ACC112 (cell line): Measurements from ENCODE around the gene IL26.

Source experiments
- H2AFZ ChIP-seq: fragments of 200-600 bp; sonication (generic); one replicate; pipeline ENCODE4 v1.6.0; 2017; ENCODE audit warnings: antibody characterized with exemption, low read length; ENCODE audit not compliant: unreplicated experiment
- H3K27ac ChIP-seq: fragments of 200-600 bp; sonication (generic); 2 replicates; pipeline ENCODE4 v1.5.1; 2014; ENCODE audit warnings: low read depth, mild to moderate bottlenecking, antibody characterized with exemption, low read length, moderate library complexity
- H3K27me3 ChIP-seq: fragments of 200-600 bp; sonication (generic); 2 replicates; pipeline ENCODE4 v1.6.1; 2014; ENCODE audit warnings: mild to moderate bottlenecking, antibody characterized with exemption, low read length, moderate library complexity, mixed read lengths; ENCODE audit not compliant: insufficient read depth
- H3K36me3 ChIP-seq: fragments of 200-600 bp; sonication (generic); 2 replicates; pipeline ENCODE4 v1.6.1; 2016; ENCODE audit warnings: mild to moderate bottlenecking, antibody characterized with exemption, low read length, moderate library complexity, mixed read lengths; ENCODE audit not compliant: insufficient read depth
- H3K4me1 ChIP-seq: fragments of 200-600 bp; sonication (generic); one replicate; pipeline ENCODE4 v1.6.1; 2016; ENCODE audit warnings: low read length, mixed read lengths; ENCODE audit not compliant: insufficient read depth, unreplicated experiment, control insufficient read depth
- H3K4me3 ChIP-seq: fragments of 200-600 bp; sonication (generic); 2 replicates; pipeline ENCODE4 v1.5.1; 2014; ENCODE audit warnings: mild to moderate bottlenecking, low read depth, low read length
- H3K79me2 ChIP-seq: fragments of 200-600 bp; sonication (generic); one replicate; pipeline ENCODE4 v1.6.0; 2016; ENCODE audit warnings: low read length; ENCODE audit not compliant: control insufficient read depth, unreplicated experiment, insufficient read depth

Gene IL26

DNA sequence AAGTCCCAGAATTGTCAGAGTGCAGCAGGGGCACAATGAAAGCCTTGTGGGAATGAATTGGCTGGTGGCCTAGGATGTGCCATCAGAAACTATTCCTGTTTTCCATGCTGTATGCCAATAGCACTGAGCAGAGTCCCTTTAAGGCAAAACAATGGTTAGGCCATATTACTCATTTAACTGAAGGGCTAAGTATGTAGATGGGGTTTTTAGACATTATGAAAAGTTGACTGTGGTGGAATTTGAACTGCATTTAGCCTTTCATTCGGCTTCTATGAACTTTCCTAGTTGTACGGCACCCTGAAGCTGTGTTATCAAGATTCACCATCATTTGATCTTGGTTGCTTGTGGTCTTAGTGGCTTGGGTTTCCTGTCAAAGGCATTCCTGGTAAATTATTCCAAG lies 24.8 kb downstream of the IL26 start:
- no peaks in the 10 kb centered on the region for H3K36me3 ChIP-seq
- H2AFZ ChIP-seq, result no peak overlapping the region
- H3K27me3 ChIP-seq, result peaks cover 19% of the 10 kb centered on the region
- H3K4me3 ChIP-seq, result no peak overlapping the region
- no peaks in the 10 kb centered on the region for H3K4me1 ChIP-seq
- no peak overlapping the region for H3K27ac ChIP-seq
- H3K79me2 ChIP-seq, result no peaks in the 10 kb centered on the region

DNA sequence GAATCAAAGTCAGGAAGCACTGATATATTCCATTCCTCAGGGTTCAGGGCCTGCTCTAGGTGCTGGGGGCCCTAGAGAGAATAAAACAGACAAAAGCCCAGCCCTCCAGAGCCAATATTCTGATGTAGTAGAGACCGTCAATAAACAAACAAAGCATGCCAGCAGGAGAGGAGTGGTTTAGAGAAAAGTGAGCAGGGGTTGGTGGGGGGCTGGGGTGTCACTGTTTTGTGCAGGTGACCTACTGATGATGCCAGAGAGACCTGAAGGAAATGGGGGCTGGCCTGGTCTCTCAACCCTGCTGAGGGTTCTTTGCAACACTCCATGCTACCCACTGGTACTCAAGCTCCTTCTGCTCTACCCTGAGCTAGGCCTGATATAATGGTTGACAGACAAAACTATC lies 26.5 kb downstream of the IL26 start:
- Histone ChIP-seq H3K36me3 (no peaks in the 10 kb centered on the region), H3K4me1 (no peaks in the 10 kb centered on the region), H3K79me2 (no peaks in the 10 kb centered on the region), H2AFZ (no peak overlapping the region), H3K27me3 (peaks cover 21% of the 10 kb centered on the region), H3K27ac (no peak overlapping the region), H3K4me3 (no peak overlapping the region)

DNA sequence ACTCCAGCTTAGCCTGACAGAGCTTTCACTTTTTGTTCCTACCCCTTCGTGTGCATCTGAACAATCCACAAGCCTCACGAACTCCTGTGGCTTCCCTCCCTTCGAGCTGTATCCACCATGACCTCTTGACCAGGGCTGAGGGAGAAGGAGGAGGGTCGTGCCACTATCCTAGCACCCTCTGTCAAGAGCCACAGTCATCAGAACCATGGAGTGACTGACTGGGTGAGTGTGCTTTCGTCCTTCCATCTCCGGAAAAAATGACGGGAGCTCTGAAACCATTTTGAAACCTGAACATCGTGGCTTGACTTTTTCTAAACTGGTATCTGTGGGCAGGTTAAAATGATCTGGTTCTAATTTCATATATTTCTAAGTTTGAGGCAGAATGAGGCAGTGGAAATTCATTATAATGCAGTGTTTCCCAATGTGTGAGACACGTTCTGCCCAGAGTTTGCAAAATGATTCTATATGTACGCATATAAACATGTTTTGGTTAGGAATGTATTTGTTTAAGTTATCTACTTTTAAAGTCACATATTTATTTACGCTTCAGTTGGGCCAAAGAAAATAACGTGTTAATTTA lies 27.0 kb downstream of the IL26 start:
- no peaks in the 10 kb centered on the region for H3K79me2 ChIP-seq
- no peak overlapping the region for H3K4me3 ChIP-seq
- no peak overlapping the region for H3K27ac ChIP-seq
- H3K36me3 ChIP-seq, result no peaks in the 10 kb centered on the region
- no peak overlapping the region for H2AFZ ChIP-seq
- peaks cover 21% of the 10 kb centered on the region for H3K27me3 ChIP-seq
- no peaks in the 10 kb centered on the region for H3K4me1 ChIP-seq

DNA sequence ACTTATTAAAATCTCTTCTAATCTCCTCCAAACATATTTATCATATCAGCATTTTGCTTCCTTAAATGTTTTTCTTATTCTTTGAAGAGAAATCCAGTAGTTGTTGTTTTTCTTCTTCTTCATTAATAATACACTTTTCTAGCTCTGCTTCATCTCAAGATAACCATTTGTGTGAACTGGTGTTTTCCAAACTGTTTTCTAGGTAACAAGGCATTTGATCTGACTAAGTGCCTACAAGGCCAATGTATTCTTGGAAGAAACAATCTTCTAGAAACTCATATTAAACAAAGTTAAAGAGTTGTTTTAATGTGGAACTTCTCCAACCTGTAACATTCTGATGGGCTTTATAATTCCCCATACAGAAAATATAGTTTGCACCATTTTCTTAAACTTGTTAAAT lies 35.3 kb downstream of the IL26 start:
- H3K27ac ChIP-seq, result no peak overlapping the region
- H3K4me1 ChIP-seq, result no peaks in the 10 kb centered on the region
- no peak overlapping the region for H3K4me3 ChIP-seq
- no peaks in the 10 kb centered on the region for H3K79me2 ChIP-seq
- H3K27me3 ChIP-seq, result peaks cover 65% of the 10 kb centered on the region
- no peaks in the 10 kb centered on the region for H3K36me3 ChIP-seq
- no peak overlapping the region for H2AFZ ChIP-seq

DNA sequence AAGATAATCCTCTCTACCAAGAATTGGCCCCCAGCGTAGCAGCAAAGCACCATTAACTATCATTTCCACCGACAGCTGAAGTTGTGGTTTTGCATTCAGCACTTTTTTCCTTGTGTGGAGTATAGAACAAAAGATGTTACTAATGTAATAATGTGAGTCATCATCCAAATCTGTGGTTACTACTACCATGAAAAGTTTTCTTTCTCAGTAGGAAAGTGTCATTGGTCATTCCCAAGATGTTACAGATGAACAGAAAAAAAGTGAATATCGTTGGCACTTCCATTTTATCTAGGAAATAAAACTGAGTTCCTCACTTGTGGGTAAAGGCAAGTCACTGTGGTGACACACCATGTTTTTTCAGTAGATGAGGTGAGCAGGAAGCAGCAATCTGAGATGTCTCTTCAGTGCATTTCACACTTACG lies 35.8 kb downstream of the IL26 start:
- no peak overlapping the region for H3K4me3 ChIP-seq

DNA sequence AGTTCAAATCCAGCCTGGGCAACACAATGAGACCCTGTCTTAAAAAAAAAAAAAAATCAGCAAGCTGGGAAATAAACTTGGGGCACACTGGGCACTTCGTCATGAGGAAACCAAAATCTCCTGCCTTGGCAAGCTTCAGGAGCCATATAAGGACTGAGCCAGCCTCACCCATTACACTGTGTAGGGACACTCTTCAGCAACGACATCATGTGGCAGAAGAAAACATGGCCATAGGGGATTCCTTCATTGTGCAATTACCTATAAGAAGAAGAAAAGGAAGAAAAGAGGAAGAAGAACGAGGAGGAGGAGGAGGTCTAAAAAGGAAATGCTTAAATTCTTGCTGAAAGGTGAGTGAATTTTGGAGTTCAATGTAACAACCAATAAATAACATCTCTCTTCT lies 40.0 kb downstream of the IL26 start:
- Histone ChIP-seq H3K27ac (no peak overlapping the region), H3K4me1 (no peaks in the 10 kb centered on the region), H3K4me3 (no peak overlapping the region), H2AFZ (no peak overlapping the region), H3K79me2 (no peaks in the 10 kb centered on the region), H3K27me3 (peaks cover 48% of the 10 kb centered on the region), H3K36me3 (no peaks in the 10 kb centered on the region)

More for the DNA sequence above, 35.8 kb downstream of the IL26 start:
- Histone ChIP-seq H3K27me3 (peaks cover 65% of the 10 kb centered on the region), H3K4me1 (no peaks in the 10 kb centered on the region), H2AFZ (no peak overlapping the region), H3K27ac (no peak overlapping the region), H3K36me3 (no peaks in the 10 kb centered on the region), H3K79me2 (no peaks in the 10 kb centered on the region)

DNA sequence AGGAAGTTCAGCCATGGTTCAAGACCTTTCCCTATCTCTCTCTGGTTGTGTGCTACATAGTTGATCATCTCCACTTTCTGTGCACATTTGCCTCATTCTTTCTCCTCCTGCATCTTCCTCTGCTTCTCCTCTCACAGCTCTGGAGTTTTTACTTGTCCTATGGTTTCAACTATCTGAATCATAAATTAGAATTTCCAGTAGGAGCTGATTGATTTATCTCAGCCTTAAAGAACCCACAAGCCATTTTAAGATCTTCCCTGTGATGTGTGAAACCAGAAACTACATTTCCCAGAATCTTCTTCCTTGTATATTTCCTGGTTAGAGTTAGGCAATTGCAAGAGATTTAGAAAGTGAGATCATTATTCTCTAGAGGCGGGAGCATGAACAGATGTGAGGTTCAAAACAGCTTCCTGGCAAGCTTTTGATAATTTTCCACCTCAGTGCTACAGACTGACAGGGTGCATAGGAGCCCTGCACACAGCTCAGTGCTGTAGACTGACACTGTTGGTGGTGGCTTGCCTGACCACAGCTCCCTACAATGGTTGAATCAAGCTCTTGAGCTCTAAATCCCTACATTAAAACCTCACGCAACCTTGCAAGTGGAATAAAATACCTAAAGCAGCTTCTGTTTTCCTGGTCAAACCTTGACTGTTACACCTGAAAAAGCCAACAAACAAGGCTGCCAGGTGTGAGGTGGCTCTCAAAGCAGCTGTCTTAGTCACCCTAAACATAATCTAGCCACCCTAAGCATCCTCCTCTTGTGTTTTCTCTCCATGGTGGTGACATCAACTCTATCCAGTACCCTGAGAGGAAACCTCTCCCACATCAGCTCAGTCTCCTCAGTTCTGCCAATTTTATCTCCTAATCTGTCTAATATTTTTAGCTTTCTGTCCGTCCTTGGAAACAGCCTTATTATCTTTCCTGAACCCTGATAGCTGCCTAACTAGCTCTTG lies 44.5 kb downstream of the IL26 start:
- H3K27me3 ChIP-seq, result peaks cover 42% of the 10 kb centered on the region
- H2AFZ ChIP-seq, result no peak overlapping the region
- no peaks in the 10 kb centered on the region for H3K36me3 ChIP-seq
- no peak overlapping the region for H3K27ac ChIP-seq
- no peak overlapping the region for H3K4me3 ChIP-seq
- H3K79me2 ChIP-seq, result no peaks in the 10 kb centered on the region
- no peaks in the 10 kb centered on the region for H3K4me1 ChIP-seq

DNA sequence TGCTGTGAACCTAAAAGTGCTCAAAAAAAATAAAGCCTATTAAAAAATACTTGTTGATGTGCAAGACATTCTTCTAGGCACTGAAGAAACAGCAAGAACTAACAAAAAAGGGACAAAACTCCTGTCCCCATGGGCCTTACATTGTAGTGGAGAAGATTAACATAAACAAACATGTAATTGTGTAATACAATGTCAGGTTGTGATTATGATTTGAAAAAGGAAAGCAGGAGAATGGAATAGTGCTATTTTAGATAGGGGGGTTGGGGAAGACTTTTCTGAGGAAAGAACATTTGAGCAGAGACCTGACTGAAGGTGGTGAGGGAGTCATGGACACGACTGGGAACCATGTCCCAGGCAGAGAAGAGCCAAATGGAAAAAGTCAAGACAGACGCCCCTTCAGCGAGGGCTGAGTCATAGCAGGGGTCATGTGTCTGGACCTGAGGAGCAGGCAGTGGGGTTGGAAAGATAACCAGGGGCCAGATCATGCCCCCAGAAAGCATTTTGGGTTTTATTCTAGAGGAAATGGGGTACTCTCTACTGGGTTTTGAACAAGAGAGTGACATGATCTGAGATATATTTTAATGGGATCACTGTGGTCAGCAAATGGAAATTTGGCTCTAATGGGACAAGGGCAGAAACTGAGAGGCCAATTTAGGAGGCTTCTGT lies 46.7 kb downstream of the IL26 start:
- no peaks in the 10 kb centered on the region for H3K36me3 ChIP-seq
- H3K79me2 ChIP-seq, result no peaks in the 10 kb centered on the region
- H3K4me1 ChIP-seq, result no peaks in the 10 kb centered on the region
- H3K27me3 ChIP-seq, result peaks cover 37% of the 10 kb centered on the region
- no peak overlapping the region for H2AFZ ChIP-seq
- H3K27ac ChIP-seq, result no peak overlapping the region
- no peak overlapping the region for H3K4me3 ChIP-seq

DNA sequence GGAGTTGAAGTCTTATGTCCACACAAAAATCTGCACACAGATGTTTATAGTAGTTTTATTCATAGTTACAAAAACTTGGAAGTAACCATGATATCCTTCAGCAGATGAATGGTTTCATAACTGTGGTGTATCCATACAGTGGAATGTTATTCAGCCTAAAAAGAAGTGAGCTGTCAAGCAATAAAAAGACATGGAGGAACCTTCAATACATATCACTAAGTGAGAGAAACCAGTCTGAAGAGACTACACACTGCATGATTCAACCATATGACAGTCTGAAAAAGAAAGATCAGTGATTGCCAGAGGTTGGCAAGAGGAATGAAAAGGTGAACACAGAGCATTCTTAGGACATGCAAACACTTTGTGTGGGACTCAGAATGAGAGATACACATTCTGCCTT lies 47.4 kb downstream of the IL26 start:
- Histone ChIP-seq H3K27me3 (peaks cover 37% of the 10 kb centered on the region), H3K4me3 (no peak overlapping the region), H3K27ac (no peak overlapping the region), H3K36me3 (no peaks in the 10 kb centered on the region), H2AFZ (no peak overlapping the region), H3K79me2 (no peaks in the 10 kb centered on the region), H3K4me1 (no peaks in the 10 kb centered on the region)

DNA sequence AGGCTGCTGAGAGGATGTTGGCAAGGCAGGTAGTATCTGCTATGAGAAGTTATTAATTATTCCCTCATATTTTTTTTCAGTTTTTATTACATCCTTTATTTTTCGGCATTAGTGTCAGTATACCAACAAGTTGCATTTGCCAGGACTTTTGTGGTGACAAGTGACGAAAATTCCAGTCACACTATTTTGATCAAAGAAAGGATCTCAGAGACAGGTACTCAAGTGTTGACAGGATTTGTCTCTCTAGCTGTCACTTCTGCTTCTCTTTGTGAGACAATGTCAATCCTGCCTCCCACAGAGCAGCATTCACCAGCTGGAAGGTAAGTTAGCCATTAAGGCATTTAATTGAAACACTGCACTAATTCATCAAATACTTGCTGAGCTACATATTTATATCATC lies 48.0 kb downstream of the IL26 start:
- peaks cover 37% of the 10 kb centered on the region for H3K27me3 ChIP-seq
- no peak overlapping the region for H2AFZ ChIP-seq
- no peak overlapping the region for H3K27ac ChIP-seq
- no peak overlapping the region for H3K4me3 ChIP-seq
- H3K36me3 ChIP-seq, result no peaks in the 10 kb centered on the region
- no peaks in the 10 kb centered on the region for H3K79me2 ChIP-seq
- no peaks in the 10 kb centered on the region for H3K4me1 ChIP-seq
